Neuronal stem cell (in vitro differentiated cells): ENCODE results near the gene CYP2A7.
"Not testable (repeated sequence)": the region's sequence is repeated elsewhere in the genome, so short reads cannot be mapped to it uniquely, and the experiment has no call there.

Experiments
- DNase-seq: peaks from one replicate; pipeline ENCODE4 v3.0.0-alpha.2; 2013; ENCODE audit warnings: low spot score
- H2AFZ ChIP-seq: one replicate; pipeline ENCODE4 v1.6.1; 2013; ENCODE audit warnings: mild to moderate bottlenecking, low read length, inconsistent platforms
- H2AK5ac ChIP-seq: 2 replicates; pipeline ENCODE4 v1.6.1; 2013; ENCODE audit warnings: low read depth, mild to moderate bottlenecking, inconsistent platforms, low read length, moderate library complexity, mixed read lengths
- H2BK120ac ChIP-seq: 2 replicates; pipeline ENCODE4 v1.6.1; 2013; ENCODE audit warnings: low read depth, mild to moderate bottlenecking, inconsistent platforms, low read length, moderate library complexity, mixed read lengths
- H2BK12ac ChIP-seq: one replicate; pipeline ENCODE4 v1.6.1; 2013; ENCODE audit warnings: low read length, inconsistent platforms
- H2BK15ac ChIP-seq: 2 replicates; pipeline ENCODE4 v1.6.1; 2013; ENCODE audit warnings: mild to moderate bottlenecking, low read length, inconsistent platforms, mixed read lengths
- H2BK5ac ChIP-seq: one replicate; pipeline ENCODE4 v1.6.1; 2013; ENCODE audit warnings: inconsistent platforms, mild to moderate bottlenecking, low read length, moderate library complexity
- H3K14ac ChIP-seq: one replicate; pipeline ENCODE4 v1.6.1; 2013; ENCODE audit warnings: low read length, inconsistent platforms
- H3K18ac ChIP-seq: 2 replicates; pipeline ENCODE4 v1.6.1; 2013; ENCODE audit warnings: low read length, inconsistent platforms
- H3K23ac ChIP-seq: 2 replicates; pipeline ENCODE4 v1.6.1; 2013; ENCODE audit warnings: low read depth, mild to moderate bottlenecking, mixed read lengths, low read length, inconsistent platforms; ENCODE audit not compliant: poor library complexity
- H3K27ac ChIP-seq: replicated peaks from 3 replicates; pipeline ENCODE4 v1.5.1; 2013; ENCODE audit warnings: low read length, inconsistent platforms
- H3K27me3 ChIP-seq, 3 experiments: 2 replicates each; pipeline ENCODE4 v1.6.1; 2013; ENCODE audit warnings: low read length in 3 of 3, mild to moderate bottlenecking in 2 of 3, inconsistent platforms in 1 of 3, low read depth in 1 of 3, mixed read lengths in 1 of 3, moderate library complexity in 1 of 3; ENCODE audit not compliant: control insufficient read depth in 3 of 3, insufficient read depth in 3 of 3
- H3K36me3 ChIP-seq, 2 donors: replicated peaks in 1 of 2; 2 replicates each; pipeline ENCODE4 v1.6.1; 2013; ENCODE audit warnings: low read length in 2 of 2; ENCODE audit not compliant: control insufficient read depth in 2 of 2, insufficient read depth in 2 of 2
- H3K4ac ChIP-seq: 2 replicates; pipeline ENCODE4 v1.6.1; 2013; ENCODE audit warnings: inconsistent platforms, mild to moderate bottlenecking, low read length, moderate library complexity
- H3K4me1 ChIP-seq, 2 donors: 1 replicate in 1 of 2; 2 replicates in 1 of 2; pipeline ENCODE4 v1.6.1; 2013; ENCODE audit warnings: low read length in 2 of 2, low read depth in 1 of 2; ENCODE audit not compliant: control insufficient read depth in 2 of 2, insufficient read depth in 1 of 2
- H3K4me2 ChIP-seq: one replicate; pipeline ENCODE4 v1.6.1; 2013; ENCODE audit warnings: mild to moderate bottlenecking, low read length, inconsistent platforms; ENCODE audit not compliant: insufficient read depth, poor library complexity, severe bottlenecking
- H3K4me3 ChIP-seq, 2 donors: 2 replicates each; pipeline ENCODE4 v1.5.1; 2013; ENCODE audit warnings: low read length in 2 of 2, mild to moderate bottlenecking in 2 of 2, inconsistent platforms in 1 of 2, moderate library complexity in 1 of 2
- H3K79me1 ChIP-seq: one replicate; pipeline ENCODE4 v1.6.1; 2013; ENCODE audit warnings: low read depth, mild to moderate bottlenecking, inconsistent platforms, low read length, moderate library complexity
- H3K9ac ChIP-seq: one replicate; pipeline ENCODE4 v1.6.1; 2013; ENCODE audit warnings: mild to moderate bottlenecking, low read depth, low read length, inconsistent platforms; ENCODE audit not compliant: poor library complexity
- H3K9me3 ChIP-seq, 2 donors: replicated peaks in 1 of 2; 2 replicates each; pipeline versions ENCODE3 to v1.6.1; 2013; ENCODE audit warnings: low read length in 2 of 2, mild to moderate bottlenecking in 2 of 2, inconsistent platforms in 1 of 2, low read depth in 1 of 2, mixed read lengths in 1 of 2, moderate library complexity in 1 of 2; ENCODE audit not compliant: control insufficient read depth in 2 of 2, insufficient read depth in 1 of 2
- H4K8ac ChIP-seq: one replicate; pipeline ENCODE4 v1.6.1; 2013; ENCODE audit warnings: low read depth, mild to moderate bottlenecking, inconsistent platforms, low read length, moderate library complexity
- H4K91ac ChIP-seq: one replicate; pipeline ENCODE4 v1.6.1; 2013; ENCODE audit warnings: low read length, low read depth, mild to moderate bottlenecking, inconsistent platforms; ENCODE audit not compliant: poor library complexity
- WGBS, 2 donors: extraction: QIAGEN DNeasy Blood & Tissue Kit; methylation state at CpG; one replicate each; pipeline ENCODE4 v1.1.7; 2013; ENCODE audit warnings: missing lambda C conversion rate in 2 of 2, mixed read lengths in 1 of 2; ENCODE audit not compliant: insufficient read length in 2 of 2, insufficient replicate concordance in 1 of 2; ENCODE audit errors: extremely low coverage in 2 of 2; 5-methylcytosine and 5-hydroxymethylcytosine counted together

Gene CYP2A7

DNA sequence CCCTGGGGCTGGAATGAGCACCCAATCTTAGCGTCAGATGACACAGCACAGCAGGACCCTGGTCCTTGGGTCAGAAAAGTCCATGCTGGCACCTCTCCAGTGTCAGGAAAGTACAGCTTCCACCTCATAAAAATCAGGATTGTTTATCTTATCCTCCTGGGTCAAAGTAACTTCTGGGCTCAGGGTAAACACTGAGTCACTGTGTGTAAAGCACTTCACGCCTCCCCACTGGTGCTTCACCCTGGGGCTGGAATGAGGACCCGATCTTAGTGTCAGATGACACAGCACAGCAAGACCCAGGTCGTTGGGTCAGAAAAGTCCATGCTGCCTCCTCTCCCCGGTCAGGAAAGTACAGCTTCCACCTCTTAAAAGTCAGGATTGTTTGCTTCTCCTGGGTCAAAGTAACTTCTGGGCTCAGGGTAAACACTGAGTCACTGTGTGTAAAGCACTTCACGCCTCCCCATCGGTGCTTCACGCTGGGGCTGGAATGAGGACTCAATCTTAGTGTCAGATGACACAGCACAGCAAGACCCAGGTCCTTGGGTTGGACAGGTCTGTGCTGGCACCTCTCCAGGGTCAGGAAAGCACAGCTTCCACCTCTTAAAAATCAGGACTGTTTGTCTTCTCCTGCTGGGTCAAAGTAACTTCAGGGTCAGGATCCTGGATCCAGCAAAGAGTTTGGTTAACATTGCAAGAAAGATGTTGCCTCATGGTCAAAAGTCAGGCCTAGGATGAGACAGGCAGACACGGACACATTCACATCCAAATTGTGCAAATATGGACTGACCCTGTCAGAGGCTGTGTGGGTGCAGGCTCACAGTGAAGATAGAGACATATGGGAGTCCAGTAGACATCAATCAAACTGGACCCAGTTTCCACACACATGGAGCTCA lies 39.2 kb upstream of the CYP2A7 start:
- H3K27ac ChIP-seq, result no peak overlapping the region
- no peaks in the 10 kb centered on the region for H3K4me1 ChIP-seq
- H2BK12ac ChIP-seq, result no peak overlapping the region
- no peak overlapping the region for H2AK5ac ChIP-seq
- no peak overlapping the region for H2BK15ac ChIP-seq
- H3K14ac ChIP-seq, result no peak overlapping the region
- no peak overlapping the region for H3K18ac ChIP-seq
- no peak overlapping the region for H3K23ac ChIP-seq
- peaks cover 0 to 3% (median 0%) of the 10 kb centered on the region in 3 experiments for H3K27me3 ChIP-seq
- H2BK120ac ChIP-seq, result no peak overlapping the region
- no peak overlapping the region for H3K9ac ChIP-seq
- no peak overlapping the region for H3K4me2 ChIP-seq
- H2AFZ ChIP-seq, result no peak overlapping the region
- H3K36me3 ChIP-seq, result no peaks in the 10 kb centered on the region
- no peak overlapping the region for H4K91ac ChIP-seq
- no peak overlapping the region for H4K8ac ChIP-seq
- WGBS, 2 donors, result no CpG with 5 or more reads among the region's 9 CpGs
- DNase-seq, result no peak
- no peak overlapping the region for H3K4me3 ChIP-seq
- no peak overlapping the region for H3K4ac ChIP-seq
- no peaks in the 10 kb centered on the region for H3K79me1 ChIP-seq
- no peaks in the 10 kb centered on the region for H3K9me3 ChIP-seq
- no peak overlapping the region for H2BK5ac ChIP-seq

- H2BK5ac ChIP-seq, result no peak overlapping the region
- H2BK15ac ChIP-seq, result no peak overlapping the region
- no peak overlapping the region for H3K9ac ChIP-seq
- no peak overlapping the region for H3K4ac ChIP-seq
- no peak overlapping the region for H2BK120ac ChIP-seq
- no peak overlapping the region for H4K91ac ChIP-seq
- no peaks in the 10 kb centered on the region for H3K36me3 ChIP-seq
- no peak overlapping the region for H3K4me2 ChIP-seq
- no peaks in the 10 kb centered on the region for H3K4me1 ChIP-seq
- no peak overlapping the region for H3K18ac ChIP-seq
- no peak overlapping the region for H2BK12ac ChIP-seq
- H3K79me1 ChIP-seq, result no peaks in the 10 kb centered on the region
- H3K27me3 ChIP-seq, result peaks cover 0 to under 1% (median 0%) of the 10 kb centered on the region in 3 experiments
- H3K9me3 ChIP-seq, result no peaks in the 10 kb centered on the region
- DNase-seq, result no peak
- no peak overlapping the region for H3K14ac ChIP-seq
- WGBS, 2 donors, result no CpG with 5 or more reads among the region's 4 CpGs
- no peak overlapping the region for H3K23ac ChIP-seq
- H4K8ac ChIP-seq, result no peak overlapping the region
- no peak overlapping the region for H2AK5ac ChIP-seq
- H2AFZ ChIP-seq, result no peak overlapping the region
- H3K4me3 ChIP-seq, result no peak overlapping the region
- no peak overlapping the region for H3K27ac ChIP-seq
These were observed 38.4 kb upstream of the CYP2A7 start for GRCh38 chr19:40920300-40921004.

GRCh38 chr19:40919530-40920299 lies 37.7 kb upstream of the CYP2A7 start:
- not testable (repeated sequence) for H3K4ac ChIP-seq, H3K18ac ChIP-seq, H4K8ac ChIP-seq, H3K27me3 ChIP-seq, H3K4me2 ChIP-seq, H3K14ac ChIP-seq, H3K4me3 ChIP-seq, H2BK15ac ChIP-seq, H3K9ac ChIP-seq, H4K91ac ChIP-seq, H2BK5ac ChIP-seq, DNase-seq, H3K79me1 ChIP-seq, H3K9me3 ChIP-seq, H2AFZ ChIP-seq, H3K27ac ChIP-seq, H2BK12ac ChIP-seq, H2AK5ac ChIP-seq, H3K23ac ChIP-seq, H2BK120ac ChIP-seq, H3K4me1 ChIP-seq, H3K36me3 ChIP-seq
- no CpG with 5 or more reads among the region's 7 CpGs for WGBS, 2 donors

DNA sequence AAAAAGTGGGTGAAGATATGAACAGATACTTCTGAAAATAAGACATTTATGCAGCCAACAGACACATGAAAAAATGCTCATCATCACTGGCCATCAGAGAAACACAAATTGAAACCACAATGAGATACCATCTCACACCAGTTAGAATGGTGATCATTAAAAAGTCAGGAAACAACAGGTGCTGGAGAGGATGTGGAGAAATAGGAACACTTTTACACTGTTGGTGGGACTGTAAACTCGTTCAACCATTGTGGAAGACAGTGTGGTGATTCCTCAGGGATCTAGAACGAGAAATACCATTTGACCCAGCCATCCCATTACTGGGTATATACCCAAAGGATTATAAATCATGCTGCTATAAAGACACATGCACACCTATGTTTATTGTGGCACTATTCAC lies 36.3 kb upstream of the CYP2A7 start:
- not testable (repeated sequence) for H3K4me3 ChIP-seq, H3K36me3 ChIP-seq, H3K27ac ChIP-seq, H2AFZ ChIP-seq, H4K8ac ChIP-seq, H3K18ac ChIP-seq, H2AK5ac ChIP-seq, H3K4me1 ChIP-seq, H3K27me3 ChIP-seq, H3K4ac ChIP-seq, H2BK15ac ChIP-seq, H3K4me2 ChIP-seq, H3K14ac ChIP-seq, H4K91ac ChIP-seq, H3K9ac ChIP-seq, DNase-seq, H3K79me1 ChIP-seq, H2BK12ac ChIP-seq, H2BK120ac ChIP-seq, H3K23ac ChIP-seq, H2BK5ac ChIP-seq, H3K9me3 ChIP-seq
- whole genome bisulfite sequencing, 2 donors, result no CpG with 5 or more reads among the region's 2 CpGs
